ENCODE measurements around the gene SHROOM2.
A peak's percentile ranks its signal among the peaks of the same experiment; 100 is the strongest.

Gene SHROOM2

GRCh38 chrX:9957743-9958142, 171.5 kb downstream of the SHROOM2 start:
- DNase-seq: no peak

GRCh38 chrX:9958183-9958582, 172.0 kb downstream of the SHROOM2 start:
- DNase-seq: no peak

GRCh38 chrX:9961750-9962149, 175.5 kb downstream of the SHROOM2 start:
- no peak for DNase-seq

DNA sequence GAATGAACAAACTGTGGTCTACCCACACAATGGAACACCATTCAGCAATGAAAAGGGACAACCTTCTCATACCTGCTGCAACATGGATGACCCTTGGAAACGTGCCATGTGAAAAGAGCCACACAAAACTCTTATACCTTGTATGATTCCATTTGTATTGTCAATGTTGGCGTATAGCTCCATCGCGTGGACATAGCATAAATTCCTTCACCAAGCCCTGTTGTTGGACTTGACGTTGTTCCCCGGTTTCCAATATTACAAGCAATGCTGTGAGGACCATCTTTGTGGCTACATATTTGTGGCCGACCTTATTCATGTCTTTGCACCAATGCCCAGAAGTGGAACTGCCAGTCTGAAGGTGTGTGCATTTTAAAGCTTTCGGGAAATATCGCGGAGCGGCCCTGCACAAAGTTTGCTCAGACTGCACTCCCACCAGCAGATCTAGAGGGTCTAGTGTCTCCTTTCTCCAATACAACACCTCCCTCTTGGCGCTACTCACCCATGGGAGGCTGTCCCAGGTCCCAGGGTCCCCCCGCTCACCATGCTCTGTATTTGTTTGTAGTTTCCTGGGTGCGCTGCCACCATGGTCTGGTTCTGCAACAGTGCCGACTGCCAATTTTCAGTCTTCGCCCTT, 180.7 kb downstream of the SHROOM2 start, which contains the start of gene CLDN34:
CLDN34 (plus strand) TSS at position 584 of the 634 bp plus-strand sequence; CDS start at position 584, 0 bp downstream.
- DNase-seq: no peak

DNA sequence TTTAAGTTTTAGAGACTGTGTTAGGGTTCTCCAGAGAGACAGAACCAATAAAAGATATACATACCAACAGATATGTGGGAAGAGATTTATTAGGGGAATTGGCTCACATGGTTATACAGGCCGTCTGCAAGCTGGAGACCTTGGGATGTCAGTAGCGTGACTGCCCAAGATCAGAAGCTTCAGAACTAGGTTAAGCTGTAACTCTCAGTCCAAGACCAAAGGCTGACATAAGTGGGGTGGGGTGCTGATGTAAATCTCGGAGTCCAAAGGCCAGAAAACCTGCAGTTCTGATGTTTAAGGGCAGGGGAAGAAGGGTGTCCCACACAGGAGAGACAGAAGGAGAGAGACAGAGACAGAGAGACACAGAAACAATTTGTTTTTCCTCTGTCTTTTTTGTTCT, 191.4 kb downstream of the SHROOM2 start:
- no peak for DNase-seq

GRCh38 chrX:9980401-9980800, 194.2 kb downstream of the SHROOM2 start:
- no peak for DNase-seq

DNA sequence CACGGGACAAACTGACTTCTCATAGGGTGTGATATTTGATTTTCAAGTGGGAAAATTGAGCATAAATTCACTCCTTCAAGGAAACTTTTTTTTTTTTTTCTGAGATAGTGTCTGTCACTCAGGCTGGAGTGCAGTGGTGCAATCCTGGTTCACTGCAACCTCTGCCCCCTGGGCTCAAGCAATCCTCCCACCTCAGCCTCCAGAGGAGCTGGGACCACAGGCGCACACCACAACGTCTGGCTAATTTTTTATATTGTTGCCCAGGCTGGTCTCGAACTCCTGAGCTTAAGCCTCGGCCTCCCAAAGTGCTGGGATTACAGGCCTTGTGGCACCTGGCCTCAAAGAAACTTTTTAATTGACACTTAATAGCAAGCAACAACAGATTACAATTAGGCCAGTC, 194.7 kb downstream of the SHROOM2 start:
- DNase-seq: no peak

DNA sequence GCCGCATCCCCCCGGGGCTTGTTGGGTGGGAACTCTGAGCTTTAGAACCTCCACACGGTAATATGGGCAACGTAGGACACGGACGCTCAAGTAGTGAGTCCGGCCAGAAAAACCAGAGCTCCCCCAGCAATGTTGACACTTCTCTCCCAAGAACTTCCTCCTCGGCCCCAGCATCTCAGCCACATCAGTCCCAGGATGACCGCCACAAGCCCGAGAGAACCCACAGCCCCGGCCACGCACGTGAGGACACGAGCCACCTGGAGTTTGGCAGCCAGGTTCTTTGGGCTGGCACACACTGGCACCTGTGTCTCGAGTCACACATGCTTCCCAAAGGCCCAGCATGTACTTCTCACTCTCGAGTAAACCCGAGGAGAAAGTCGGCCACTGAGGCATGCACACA, 197.2 kb downstream of the SHROOM2 start:
- no peak for DNase-seq

- no peak for DNase-seq
Measured at GRCh38 chrX:9983846-9984245, 197.6 kb downstream of the SHROOM2 start.

DNA sequence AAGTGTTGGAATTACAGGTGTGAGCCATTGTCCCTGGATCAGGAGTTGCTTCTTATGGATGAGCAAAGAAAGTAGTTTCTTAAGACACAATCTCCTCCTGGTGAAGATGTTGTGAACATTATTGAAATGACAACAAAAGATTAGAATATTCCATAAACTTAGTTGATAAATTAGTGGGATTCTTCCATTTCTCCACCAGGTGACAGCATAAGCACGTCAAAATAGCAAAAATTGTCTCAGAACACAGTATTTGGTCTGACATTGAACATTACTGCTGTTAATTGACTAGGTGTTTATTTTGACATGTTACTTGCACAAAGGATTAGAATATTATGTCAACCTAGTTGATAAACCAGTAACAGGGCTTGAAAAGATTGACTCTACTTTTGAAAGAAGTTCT, 202.5 kb downstream of the SHROOM2 start:
- peak in 1 of 2 experiments; percentile 0 for DNase-seq

DNA sequence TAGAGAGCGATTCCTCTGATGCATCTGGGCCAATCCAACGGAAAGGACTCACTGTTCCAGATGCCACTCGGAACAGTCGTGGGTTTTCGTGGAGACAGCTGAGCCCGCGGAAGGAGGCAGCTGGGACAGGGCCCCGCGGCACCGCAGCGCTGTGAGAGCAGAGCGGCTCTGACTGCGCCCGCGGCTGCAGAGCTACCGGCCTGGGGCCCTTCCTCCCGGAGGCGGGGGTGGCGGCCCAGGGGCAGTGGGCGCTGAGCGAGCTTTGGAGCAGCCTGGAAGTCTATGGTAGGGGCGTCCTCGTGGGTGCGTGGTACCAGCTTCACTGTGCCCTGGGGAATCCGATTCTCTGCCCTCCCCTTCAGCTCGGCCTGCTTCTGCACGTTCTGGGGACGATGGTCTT, 205.8 kb downstream of the SHROOM2 start:
- no peak for DNase-seq

DNA sequence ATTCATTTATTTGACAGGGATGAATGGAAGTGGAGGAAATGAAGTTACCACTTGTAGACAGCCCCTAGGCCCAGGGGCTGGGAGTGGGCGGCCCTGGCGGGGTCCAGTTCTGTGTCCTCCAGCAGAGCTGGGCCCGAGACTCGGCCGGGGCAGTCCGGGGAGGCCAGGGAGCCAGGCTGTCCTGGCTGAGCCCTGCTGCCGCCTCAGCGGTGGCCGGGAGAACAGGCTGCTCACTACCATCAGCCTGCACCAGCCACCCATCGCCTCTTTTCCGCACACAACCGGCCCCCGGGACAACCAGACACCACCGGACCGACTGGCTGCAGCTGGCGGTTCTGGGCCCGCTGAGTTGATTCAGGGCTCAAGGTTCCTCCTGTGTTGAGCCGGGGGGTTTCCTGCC, 206.5 kb downstream of the SHROOM2 start:
- DNase-seq: no peak

DNA sequence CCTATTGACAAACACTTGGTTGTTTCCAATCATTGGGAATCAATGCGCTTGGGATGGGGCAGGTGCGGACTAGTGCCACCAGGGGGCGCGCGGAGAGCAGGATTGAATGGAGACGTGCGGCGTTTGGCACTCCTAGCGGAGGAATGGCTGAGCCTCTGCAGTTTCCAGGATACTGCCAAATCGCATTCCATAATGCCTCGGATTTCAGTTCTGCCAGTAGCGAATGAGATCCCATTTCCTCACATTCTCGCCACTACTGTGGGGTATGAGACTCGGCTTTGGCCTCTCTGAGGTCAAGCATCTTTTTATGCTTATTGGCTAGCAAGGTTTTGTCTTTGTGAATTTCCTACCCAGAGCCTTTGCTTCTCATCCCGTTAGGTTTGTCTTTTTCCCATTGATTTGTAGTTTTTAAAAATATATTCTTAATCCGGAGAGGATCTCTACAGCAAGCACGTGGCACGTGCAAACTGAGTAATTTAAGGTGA, 209.7 kb downstream of the SHROOM2 start:
- DNase-seq: peak; percentile 22 to 47

DNA sequence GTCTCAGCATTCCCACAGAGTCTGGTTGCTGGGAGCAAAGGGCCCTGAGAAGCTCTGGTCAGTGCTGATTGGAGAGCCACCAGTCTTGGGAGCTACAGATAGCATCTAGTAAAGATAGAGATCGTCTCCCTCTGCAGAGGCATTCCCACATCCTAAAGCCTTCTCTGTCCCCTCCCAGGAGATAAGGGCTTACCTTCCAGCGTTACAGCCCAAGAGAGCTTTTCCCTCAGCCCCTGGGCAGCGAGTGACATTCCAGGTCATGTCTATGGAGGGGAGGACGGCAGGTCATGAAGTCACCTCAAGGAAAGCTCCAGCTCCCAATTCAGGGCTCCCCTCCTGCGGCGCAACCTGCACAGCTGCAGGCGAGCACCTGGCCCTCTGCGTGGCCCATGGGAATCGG, 210.8 kb downstream of the SHROOM2 start:
- no peak for DNase-seq

DNA sequence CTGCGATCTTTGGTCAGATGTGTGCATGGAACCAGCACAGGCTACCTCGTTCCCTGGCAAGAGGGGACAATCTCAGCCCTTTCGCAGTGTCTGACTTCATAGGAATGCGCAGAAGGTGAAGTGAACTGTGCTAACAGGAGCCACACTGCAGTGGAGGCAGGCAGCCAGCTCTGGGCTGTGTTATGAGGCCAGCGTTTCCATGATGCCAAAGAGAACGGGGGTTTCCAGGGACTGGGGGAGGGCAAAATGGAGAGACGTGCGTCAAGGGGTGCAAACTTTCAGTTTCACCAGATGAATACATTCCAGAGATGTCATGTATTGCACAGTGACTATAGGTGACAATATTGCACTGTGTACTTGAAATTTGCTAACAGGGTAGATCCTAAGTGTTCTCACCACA, 211.3 kb downstream of the SHROOM2 start:
- no peak for DNase-seq

Measured in AML-193 (cell line).